PC-3 (cell line): Measurements from ENCODE around the gene MMAA. TPM values are rescaled to one million over a fixed set of nuclear protein-coding genes. Genes with fewer than 3 reads are reported as not detected.

Source experiments
- ATAC-seq: fragments of 200-7000 bp; cut with Tn5 transposase; 2 replicates; pipeline ENCODE4 v1.9.1; 2020; ENCODE audit warnings: mild to moderate bottlenecking, moderate library complexity
- BruUV-seq: library from RNA; stranded (reverse); fragments of 400-500 nt; replicated peaks from 2 replicates; lab custom pipeline; 2021; lab: Mats Ljungman, UMichigan
- CTCF ChIA-PET: fragments of 300-600 bp; sonication (Branson Sonifier 250); formaldehyde crosslinking; loops from one replicate; lab custom pipeline; 2022; ENCODE audit warnings: antibody characterized with exemption; lab: Charles Lee
- POLR2A ChIA-PET: fragments of 300-600 bp; sonication (Branson Sonifier 250); formaldehyde crosslinking; loops from one replicate; lab custom pipeline; 2022; ENCODE audit warnings: antibody characterized with exemption; ENCODE audit not compliant: unreplicated experiment; lab: Charles Lee
- DNase-seq: peaks from one replicate; pipeline ENCODE4 v3.0.0-alpha.2; 2015
- H2AFZ ChIP-seq: fragments of 300-600 bp; sonication (generic); 2 replicates; pipeline ENCODE4 v1.6.0; 2016; ENCODE audit warnings: antibody characterized with exemption, low read length
- H3F3A ChIP-seq: fragments of 300-600 bp; sonication (generic); one replicate; pipeline ENCODE4 v1.6.0; 2017; ENCODE audit warnings: antibody characterized with exemption, low read length, control low read depth, mild to moderate bottlenecking; ENCODE audit not compliant: unreplicated experiment
- H3K27ac ChIP-seq: fragments of 300-600 bp; sonication (generic); 2 replicates; pipeline ENCODE4 v1.5.1; 2016; ENCODE audit warnings: mild to moderate bottlenecking, low read length
- H3K27me3 ChIP-seq: fragments of 300-600 bp; sonication (generic); 2 replicates; pipeline ENCODE4 v1.6.1; 2016; ENCODE audit warnings: low read length, mixed read lengths
- H3K36me3 ChIP-seq: fragments of 300-600 bp; sonication (generic); 2 replicates; pipeline ENCODE4 v1.6.1; 2016; ENCODE audit warnings: low read depth, mixed run types, low read length, mixed read lengths
- H3K4me1 ChIP-seq: fragments of 300-600 bp; sonication (generic); 2 replicates; pipeline ENCODE4 v1.5.1; 2016; ENCODE audit warnings: low read length; ENCODE audit not compliant: insufficient read depth
- H3K4me2 ChIP-seq: fragments of 300-600 bp; sonication (generic); 2 replicates; pipeline ENCODE4 v1.6.0; 2016; ENCODE audit warnings: low read length
- H3K4me3 ChIP-seq: fragments of 300-600 bp; sonication (generic); 2 replicates; pipeline ENCODE4 v1.5.1; 2016; ENCODE audit warnings: mild to moderate bottlenecking, low read length, mixed read lengths
- H3K79me2 ChIP-seq: fragments of 300-600 bp; sonication (generic); 2 replicates; pipeline ENCODE4 v1.6.1; 2017; ENCODE audit warnings: low read length, mixed read lengths
- H3K9ac ChIP-seq: fragments of 300-600 bp; sonication (generic); 2 replicates; pipeline ENCODE4 v1.6.0; 2016; ENCODE audit warnings: mild to moderate bottlenecking, low read length
- H3K9me2 ChIP-seq: fragments of 300-600 bp; sonication (generic); replicated peaks from 2 replicates; pipeline ENCODE4 v1.6.1; 2016; ENCODE audit warnings: mixed run types, low read length, mixed read lengths
- H3K9me3 ChIP-seq: fragments of 300-600 bp; sonication (generic); 2 replicates; pipeline ENCODE4 v1.6.1; 2016; ENCODE audit warnings: low read length, mixed read lengths
- H4K20me1 ChIP-seq: fragments of 300-600 bp; sonication (generic); 2 replicates; pipeline ENCODE4 v1.6.1; 2016; ENCODE audit warnings: low read length, mixed read lengths
- CTCF ChIP-seq: fragments of 300-600 bp; sonication (generic); conservative IDR thresholded peaks from 2 replicates; pipeline ENCODE4 v1.5.1; 2017; ENCODE audit warnings: antibody characterized with exemption, low read depth, mild to moderate bottlenecking, low read length
- EZH2 ChIP-seq: fragments of 300-600 bp; sonication (generic); IDR thresholded peaks from one replicate; pipeline ENCODE4 v1.6.1; 2017; ENCODE audit warnings: antibody characterized with exemption, mild to moderate bottlenecking, low read length; ENCODE audit not compliant: unreplicated experiment
- EZH2phosphoT487 ChIP-seq: fragments of 300-600 bp; sonication (generic); IDR thresholded peaks from 2 replicates; pipeline ENCODE4 v1.6.1; 2018; ENCODE audit warnings: mild to moderate bottlenecking, antibody characterized with exemption, low read length, borderline replicate concordance
- intact Hi-C: fragments of 100-400 bp; cut with micrococcal nuclease; formaldehyde crosslinking; loops from 2 replicates; pipeline ENCODE4 v1.9.0; 2023
- total RNA-seq: library from RNA; depleted of rRNA; stranded (reverse); fragments of >200 nt; gene quantifications from 2 replicates; pipeline ENCODE4 v1.2.3, GENCODE V29; 2014

MMAA gene
- total RNA-seq, 1 experiment from 2014 or later, result 5.3 TPM

GRCh38 chr4:145694929-145695328, 75.7 kb downstream of the MMAA start:
- Histone ChIP-seq H4K20me1 (no peaks in the 10 kb centered on the region), H3K27ac (no peak overlapping the region), H3K4me2 (no peak overlapping the region), H3K27me3 (no peaks in the 10 kb centered on the region), H3K79me2 (no peaks in the 10 kb centered on the region), H3K4me1 (no peaks in the 10 kb centered on the region), H3K9me2 (no peaks in the 10 kb centered on the region), H3K9me3 (no peaks in the 10 kb centered on the region), H3F3A (no peaks in the 10 kb centered on the region), H3K36me3 (no peaks in the 10 kb centered on the region), H3K4me3 (no peak overlapping the region), H3K9ac (no peak overlapping the region), H2AFZ (no peak overlapping the region)
- CTCF ChIA-PET, result interaction anchor here (0.5 kb wide), 1 partner anchor 31 kb away, joined by 3 read pairs; no protein-coding TSS in a partner anchor
- DNase-seq, result peak; percentile 40
- BruUV-seq, result no TSS peak
- intact Hi-C loops, result no loop called here
- POLR2A ChIA-PET, result no interaction called here
- TF ChIP-seq EZH2, result no peak
- TF ChIP-seq EZH2phosphoT487, result no peak
- no peak for TF ChIP-seq CTCF
- peak; percentile 79 for ATAC-seq

- Histone ChIP-seq H3K9me2 (no peaks in the 10 kb centered on the region), H3K9ac (no peak overlapping the region), H3K79me2 (no peaks in the 10 kb centered on the region), H3K4me3 (no peak overlapping the region), H3K4me2 (no peak overlapping the region), H2AFZ (no peak overlapping the region), H3K9me3 (no peaks in the 10 kb centered on the region), H3K27me3 (no peaks in the 10 kb centered on the region), H3K27ac (no peak overlapping the region), H4K20me1 (no peaks in the 10 kb centered on the region), H3K4me1 (no peaks in the 10 kb centered on the region), H3K36me3 (no peaks in the 10 kb centered on the region), H3F3A (no peaks in the 10 kb centered on the region)
- ChIA-PET POLR2A (no interaction called here), CTCF (no interaction called here)
- intact Hi-C loops, result no loop called here
- TF ChIP-seq CTCF (no peak), EZH2 (no peak), EZH2phosphoT487 (no peak)
- ATAC-seq (no peak), DNase-seq (no peak)
- no TSS peak for BruUV-seq
Measured at GRCh38 chr4:145697332-145697731, 78.1 kb downstream of the MMAA start.

GRCh38 chr4:145698507-145698906, 79.3 kb downstream of the MMAA start:
- H3K27ac ChIP-seq, result no peak overlapping the region
- ChIA-PET POLR2A (no interaction called here), CTCF (no interaction called here)
- intact Hi-C loops, result no loop called here
- no peaks in the 10 kb centered on the region for H3F3A ChIP-seq
- no peaks in the 10 kb centered on the region for H4K20me1 ChIP-seq
- no peaks in the 10 kb centered on the region for H3K36me3 ChIP-seq
- BruUV-seq, result no TSS peak
- no peak overlapping the region for H3K4me3 ChIP-seq
- no peaks in the 10 kb centered on the region for H3K9me2 ChIP-seq
- DNase-seq (no peak), ATAC-seq (no peak)
- no peaks in the 10 kb centered on the region for H3K27me3 ChIP-seq
- no peak overlapping the region for H3K9ac ChIP-seq
- no peaks in the 10 kb centered on the region for H3K79me2 ChIP-seq
- H3K4me1 ChIP-seq, result no peaks in the 10 kb centered on the region
- H3K4me2 ChIP-seq, result no peak overlapping the region
- no peaks in the 10 kb centered on the region for H3K9me3 ChIP-seq
- TF ChIP-seq EZH2phosphoT487 (no peak), CTCF (no peak), EZH2 (no peak)
- no peak overlapping the region for H2AFZ ChIP-seq
